ENCODE data around the gene B3GAT1.

The B3GAT1 gene

GRCh38 chr11:134332782-134333181 lies 79.3 kb downstream of the B3GAT1 start:
- DNase-seq: no peak

GRCh38 chr11:134332189-134332631 lies 79.8 kb downstream of the B3GAT1 start:
- no peak for DNase-seq

GRCh38 chr11:134331354-134332188 lies 80.5 kb downstream of the B3GAT1 start, which contains the start of gene GLB1L2:
Gene GLB1L2 (plus strand): TSS chr11:134331988. CDS start chr11:134332062, 74 bp downstream.
- DNase-seq: peak; percentile 78

GRCh38 chr11:134330611-134331353 lies 81.3 kb downstream of the B3GAT1 start:
- no peak for DNase-seq

All from right forelimb (tissue), 1 donor.